Measurements from ENCODE around the gene ANKRD55. TPM values are rescaled to one million over a fixed set of nuclear protein-coding genes. Genes with fewer than 3 reads are reported as not detected.

The ANKRD55 gene
- total and polyA plus RNA-seq, 2 donors (not counting 1 experiment from before 2014, with no cell fraction given): 0.07 TPM; not detected in 1

- H4K20me1 ChIP-seq (ENCODE audit: control insufficient read depth, insufficient read depth, low read length, poor library complexity, severe bottlenecking): no peaks in the 10 kb centered on the region
- H3K36me3 ChIP-seq (replicated peaks in 1 of 2; ENCODE audit: control extremely low read depth in 1 of 2, control insufficient read depth in 1 of 2, extremely low read depth in 1 of 2, insufficient read depth in 2 of 2, low read length in 1 of 2): no peaks in the 10 kb centered on the region
- H3K9me3 ChIP-seq (ENCODE audit: control extremely low read depth in 1 of 3, control insufficient read depth in 2 of 3, insufficient read depth in 1 of 3, low read length in 2 of 3): no peaks in the 10 kb centered on the region
- H3K27me3 ChIP-seq (replicated peaks in 1 of 4; ENCODE audit: control extremely low read depth in 1 of 4, control insufficient read depth in 3 of 4, insufficient read depth in 4 of 4, low read length in 3 of 4): no peaks in the 10 kb centered on the region
- intact Hi-C loops (cut with micrococcal nuclease): no loop called here
- ChIA-PET POLR2A (no interaction called here), CTCF (interaction anchor here (0.7 kb wide), 2 partner anchors 10 to 189 kb away, joined by 3 read pairs; no protein-coding TSS in a partner anchor)
- 100% methylated on average over 2 of the region's 5 CpGs for WGBS (ENCODE audit: insufficient coverage)
- H3K4me3 Mint-ChIP-seq: no peak overlapping the region
- no peak overlapping the region for H2AFZ ChIP-seq (ENCODE audit: insufficient read depth, low read depth, low read length, poor library complexity, severe bottlenecking)
- ATAC-seq (ENCODE audit: low read depth) (no peak), DNase-seq (no peak)
- no peak overlapping the region for H3K27ac ChIP-seq (ENCODE audit: low read length in 2 of 2)
- no peak for TF ChIP-seq EZH2 (IDR thresholded peaks at IDR 0.05; ENCODE audit: borderline replicate concordance, insufficient read depth, low read depth, low read length, poor library complexity, severe bottlenecking)
- H3K4me1 ChIP-seq (ENCODE audit: control insufficient read depth in 2 of 2, insufficient read depth in 2 of 2, low read length in 2 of 2): peaks cover 0 to 6% of the 10 kb centered on the region in 2 donors
- peaks cover 3% of the 10 kb centered on the region for H3K4me1 Mint-ChIP-seq
- no peak overlapping the region for H3K27ac Mint-ChIP-seq
- H3K27me3 Mint-ChIP-seq: no peaks in the 10 kb centered on the region
- H3K4me2 ChIP-seq (replicated peaks; ENCODE audit: low read depth, low read length, poor library complexity, severe bottlenecking): no peak overlapping the region
- H3K79me2 ChIP-seq (ENCODE audit: control insufficient read depth, insufficient read depth, low read length): no peaks in the 10 kb centered on the region
- H3K4me3 ChIP-seq (ENCODE audit: control extremely low read depth in 1 of 5, extremely low read depth in 1 of 5, insufficient read depth in 1 of 5, low read depth in 2 of 5, low read length in 4 of 5): no peak overlapping the region
- H3K9me3 Mint-ChIP-seq (ENCODE audit: insufficient read depth): no peaks in the 10 kb centered on the region
- H3K9ac ChIP-seq (ENCODE audit: low read length): no peak overlapping the region
Observed at GRCh38 chr5:56281489-56282165, 48.5 kb upstream of the ANKRD55 start.

GRCh38 chr5:56279979-56280378, 46.8 kb upstream of the ANKRD55 start:
- ChIA-PET CTCF (no interaction called here), POLR2A (no interaction called here)
- no peak overlapping the region for H3K4me3 ChIP-seq (ENCODE audit: control extremely low read depth in 1 of 5, extremely low read depth in 1 of 5, insufficient read depth in 1 of 5, low read depth in 2 of 5, low read length in 4 of 5)
- no peaks in the 10 kb centered on the region for H3K36me3 ChIP-seq (replicated peaks in 1 of 2; ENCODE audit: control extremely low read depth in 1 of 2, control insufficient read depth in 1 of 2, extremely low read depth in 1 of 2, insufficient read depth in 2 of 2, low read length in 1 of 2)
- TF ChIP-seq EZH2 (IDR thresholded peaks at IDR 0.05; ENCODE audit: borderline replicate concordance, insufficient read depth, low read depth, low read length, poor library complexity, severe bottlenecking) (no peak), CTCF (IDR thresholded peaks at IDR 0.05) (no peak)
- H3K27me3 ChIP-seq (replicated peaks in 1 of 4; ENCODE audit: control extremely low read depth in 1 of 4, control insufficient read depth in 3 of 4, insufficient read depth in 4 of 4, low read length in 3 of 4): no peaks in the 10 kb centered on the region
- no peaks in the 10 kb centered on the region for H3K27me3 Mint-ChIP-seq
- no peak for DNase-seq
- no peak overlapping the region for H3K4me2 ChIP-seq (replicated peaks; ENCODE audit: low read depth, low read length, poor library complexity, severe bottlenecking)
- H3K9ac ChIP-seq (ENCODE audit: low read length): no peak overlapping the region
- H3K27ac ChIP-seq (ENCODE audit: low read length in 2 of 2): no peak overlapping the region
- no peaks in the 10 kb centered on the region for H3K9me3 ChIP-seq (ENCODE audit: control extremely low read depth in 1 of 3, control insufficient read depth in 2 of 3, insufficient read depth in 1 of 3, low read length in 2 of 3)
- peaks cover 0 to 6% of the 10 kb centered on the region in 2 donors for H3K4me1 ChIP-seq (ENCODE audit: control insufficient read depth in 2 of 2, insufficient read depth in 2 of 2, low read length in 2 of 2)
- no peaks in the 10 kb centered on the region for H3K9me3 Mint-ChIP-seq (ENCODE audit: insufficient read depth)
- no peaks in the 10 kb centered on the region for H4K20me1 ChIP-seq (ENCODE audit: control insufficient read depth, insufficient read depth, low read length, poor library complexity, severe bottlenecking)
- no peaks in the 10 kb centered on the region for H3K79me2 ChIP-seq (ENCODE audit: control insufficient read depth, insufficient read depth, low read length)
- 45% methylated on average over 2 of the region's 2 CpGs for whole genome bisulfite sequencing (ENCODE audit: insufficient coverage)
- ATAC-seq (ENCODE audit: low read depth): no peak
- no peak overlapping the region for H3K27ac Mint-ChIP-seq
- no peak overlapping the region for H3K4me3 Mint-ChIP-seq
- H3K4me1 Mint-ChIP-seq: peaks cover 3% of the 10 kb centered on the region
- H2AFZ ChIP-seq (ENCODE audit: insufficient read depth, low read depth, low read length, poor library complexity, severe bottlenecking): no peak overlapping the region
- intact Hi-C loops (cut with micrococcal nuclease): no loop called here

All from B cell (primary cell).